GM12865 (cell line): Measurements from ENCODE around the gene BPGM.

Source experiments
- DNase-seq: peaks from one replicate; pipeline ENCODE4 v3.0.0; 2010; ENCODE audit warnings: low read depth
- H3K4me3 ChIP-seq: 2 replicates; pipeline ENCODE4 v1.5.1; 2011; ENCODE audit warnings: mild to moderate bottlenecking, low read depth, low read length, control low read depth
- TF ChIP-seq, protein P1 (sequence below): IDR thresholded peaks from 2 replicates; pipeline ENCODE4 v1.5.1; 2011; ENCODE audit warnings: low read length, control low read depth, low read depth, inconsistent platforms; ENCODE audit not compliant: insufficient read depth; ENCODE audit errors: missing control alignments

The BPGM gene

DNA sequence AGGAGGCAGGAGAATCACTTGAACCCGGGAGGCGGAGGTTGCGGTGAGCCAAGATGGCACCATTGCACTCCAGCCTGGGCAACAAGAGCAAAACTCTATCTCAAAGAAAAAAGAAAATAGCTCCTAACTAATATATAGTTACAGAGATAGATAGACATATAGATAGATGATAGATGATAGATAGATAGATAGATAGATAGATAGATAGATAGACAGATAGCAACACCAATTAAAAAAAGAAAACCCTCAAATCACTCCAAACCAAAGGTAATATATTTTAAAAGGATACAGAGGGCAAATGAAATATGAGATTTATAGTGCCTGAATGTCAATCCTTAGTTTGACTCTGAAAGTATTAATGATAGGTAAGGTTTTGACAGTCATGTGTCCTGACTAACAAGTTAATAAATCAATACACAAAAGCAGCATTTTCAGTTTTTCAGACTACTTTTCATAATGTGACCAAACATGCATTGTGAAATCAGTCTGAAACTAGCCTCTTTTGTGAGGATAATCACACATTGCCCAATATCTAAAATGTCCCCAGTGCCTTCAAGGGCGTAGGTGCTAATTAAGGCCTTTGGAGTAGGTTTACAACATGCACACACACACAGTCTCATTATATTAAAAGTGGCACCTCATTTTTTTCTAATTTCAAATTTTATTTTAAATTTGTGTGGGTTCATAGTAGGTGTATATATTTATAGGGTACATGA, 61.2 kb downstream of the BPGM start:
- TF ChIP-seq, protein P1, sequence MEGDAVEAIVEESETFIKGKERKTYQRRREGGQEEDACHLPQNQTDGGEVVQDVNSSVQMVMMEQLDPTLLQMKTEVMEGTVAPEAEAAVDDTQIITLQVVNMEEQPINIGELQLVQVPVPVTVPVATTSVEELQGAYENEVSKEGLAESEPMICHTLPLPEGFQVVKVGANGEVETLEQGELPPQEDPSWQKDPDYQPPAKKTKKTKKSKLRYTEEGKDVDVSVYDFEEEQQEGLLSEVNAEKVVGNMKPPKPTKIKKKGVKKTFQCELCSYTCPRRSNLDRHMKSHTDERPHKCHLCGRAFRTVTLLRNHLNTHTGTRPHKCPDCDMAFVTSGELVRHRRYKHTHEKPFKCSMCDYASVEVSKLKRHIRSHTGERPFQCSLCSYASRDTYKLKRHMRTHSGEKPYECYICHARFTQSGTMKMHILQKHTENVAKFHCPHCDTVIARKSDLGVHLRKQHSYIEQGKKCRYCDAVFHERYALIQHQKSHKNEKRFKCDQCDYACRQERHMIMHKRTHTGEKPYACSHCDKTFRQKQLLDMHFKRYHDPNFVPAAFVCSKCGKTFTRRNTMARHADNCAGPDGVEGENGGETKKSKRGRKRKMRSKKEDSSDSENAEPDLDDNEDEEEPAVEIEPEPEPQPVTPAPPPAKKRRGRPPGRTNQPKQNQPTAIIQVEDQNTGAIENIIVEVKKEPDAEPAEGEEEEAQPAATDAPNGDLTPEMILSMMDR, result no peak
- H3K4me3 ChIP-seq, result no peak overlapping the region
- no peak for DNase-seq

DNA sequence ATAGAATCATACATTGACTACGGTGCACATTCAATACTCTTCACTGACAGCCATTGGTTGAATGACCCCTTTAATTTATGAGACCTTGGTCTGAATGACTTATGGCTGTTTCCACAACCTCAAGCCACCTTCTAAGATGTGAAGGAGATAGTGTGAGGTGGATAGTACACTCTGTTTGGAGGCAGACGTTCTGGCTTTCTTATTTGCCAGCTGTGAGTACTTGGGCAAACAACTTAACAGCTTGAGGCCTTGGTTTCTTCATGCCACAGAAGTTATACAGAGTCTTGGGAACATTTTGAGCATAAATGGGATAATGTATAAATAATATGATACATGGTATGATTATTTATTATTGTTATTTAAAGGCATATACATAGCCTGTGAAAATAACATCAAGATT, 62.0 kb downstream of the BPGM start:
- H3K4me3 ChIP-seq, result no peak overlapping the region
- DNase-seq, result no peak
- TF ChIP-seq, protein P1, result no peak

DNA sequence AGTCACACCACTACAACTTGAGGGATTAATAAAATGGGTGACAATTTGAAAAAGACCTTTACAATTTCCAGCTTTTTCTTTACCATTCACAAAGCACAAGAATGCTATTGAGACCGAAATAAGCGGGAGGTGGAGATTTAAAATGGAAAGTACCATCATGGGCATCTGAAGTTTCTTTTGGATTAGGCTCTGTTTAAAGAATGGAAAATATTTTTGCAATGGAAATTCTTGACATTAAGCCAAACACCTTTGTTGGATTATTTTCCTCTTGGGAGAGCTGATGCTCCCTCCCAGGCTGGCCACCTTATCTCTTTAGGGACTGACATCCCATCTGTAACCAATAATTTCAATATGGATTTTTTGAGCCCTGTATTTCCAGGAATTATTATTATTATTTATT, 62.5 kb downstream of the BPGM start:
- no peak overlapping the region for H3K4me3 ChIP-seq
- TF ChIP-seq, protein P1, result no peak
- no peak for DNase-seq

DNA sequence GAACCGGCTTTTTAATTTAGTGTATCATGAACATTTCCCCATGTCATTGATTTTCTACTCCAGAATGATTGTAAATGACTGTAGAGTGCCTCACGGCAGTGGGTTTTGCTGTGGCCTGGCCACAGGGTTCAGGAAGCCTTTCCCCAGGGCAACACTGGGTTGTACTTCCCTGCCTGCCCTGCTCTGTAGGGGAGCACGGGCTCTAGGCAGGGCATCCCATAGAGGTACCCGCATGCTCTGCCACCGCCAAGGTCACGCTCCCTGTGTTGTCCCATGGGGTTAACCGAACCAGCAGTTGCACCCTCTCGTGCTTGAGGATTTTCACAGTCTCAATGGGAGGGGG, 63.8 kb downstream of the BPGM start:
- H3K4me3 ChIP-seq, result no peak overlapping the region
- TF ChIP-seq, protein P1, result no peak
- DNase-seq, result no peak

DNA sequence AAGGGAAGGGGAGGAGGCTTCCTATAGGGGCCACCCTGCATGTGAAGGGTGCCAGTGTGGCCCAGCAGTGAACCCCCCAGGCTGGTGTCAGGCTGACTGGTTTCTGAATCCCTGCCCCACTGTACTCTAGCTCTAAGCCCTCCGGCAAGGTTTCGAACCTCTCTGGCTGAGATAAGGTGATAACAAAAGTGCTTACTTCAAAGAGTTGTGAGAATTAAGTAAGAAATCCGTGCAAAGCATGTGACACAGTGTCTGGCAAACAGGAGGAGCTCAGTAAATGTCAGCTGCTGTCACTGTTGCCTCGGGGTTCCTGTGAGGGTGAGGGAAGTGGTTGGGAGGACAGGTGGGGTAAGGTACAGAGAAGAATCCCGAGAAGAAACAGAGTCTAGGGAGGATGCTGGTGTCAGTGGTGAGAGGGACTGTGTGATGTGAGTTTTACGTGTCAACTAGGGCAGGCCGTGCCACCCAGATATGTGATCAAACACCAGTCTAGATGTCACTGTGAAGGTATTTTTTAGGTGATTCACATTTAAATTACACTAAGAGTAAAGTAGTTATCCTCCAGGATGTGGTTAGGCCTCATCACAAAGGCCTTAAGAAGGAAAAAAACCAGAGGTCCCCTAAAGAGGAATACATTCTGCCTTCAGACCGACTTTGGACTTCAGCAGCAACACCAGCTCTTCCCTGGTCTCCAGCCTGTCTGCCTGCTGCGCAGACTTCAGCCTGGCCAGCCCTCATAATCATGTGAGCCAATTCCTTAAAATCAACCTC, 64.4 kb downstream of the BPGM start:
- DNase-seq, result no peak
- TF ChIP-seq, protein P1, result no peak

DNA sequence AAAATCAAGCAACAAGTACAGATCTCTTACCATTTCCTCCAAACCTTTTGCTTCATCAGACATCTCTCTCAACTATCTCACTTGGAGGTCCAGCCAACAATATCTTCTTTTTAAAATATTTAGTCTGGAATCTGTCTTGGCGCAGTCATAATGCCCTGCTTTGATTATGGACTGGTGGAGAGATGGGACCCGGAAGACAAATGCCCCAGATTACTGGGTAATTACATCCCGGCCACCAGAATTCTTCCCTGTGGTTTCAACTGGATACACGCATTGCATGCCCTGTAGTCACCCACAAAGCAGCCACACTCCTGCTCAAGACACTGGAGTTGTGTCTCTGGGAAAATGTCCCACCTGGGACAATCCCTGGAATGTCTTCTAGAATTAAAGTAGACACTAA, 65.5 kb downstream of the BPGM start:
- no peak for DNase-seq
- TF ChIP-seq, protein P1, result no peak
- no peak overlapping the region for H3K4me3 ChIP-seq

More for the DNA sequence above, 64.4 kb downstream of the BPGM start:
- no peak overlapping the region for H3K4me3 ChIP-seq
